HEK293T (cell line): ENCODE measurements around the gene RAB8B.

ENCODE experiments used
- BHLHE40 ChIP-seq: fragments of 450-650 bp; IDR thresholded peaks from 2 replicates; pipeline ENCODE4 v1.6.1; 2016; ENCODE audit warnings: mild to moderate bottlenecking, moderate library complexity, borderline replicate concordance
- ELF4 ChIP-seq: fragments of 450-650 bp; IDR thresholded peaks from 2 replicates; pipeline ENCODE4 v1.6.1; 2017; ENCODE audit warnings: antibody characterized with exemption
- FOXA1 ChIP-seq: fragments of 450-650 bp; IDR thresholded peaks from 2 replicates; pipeline ENCODE4 v1.6.1; 2016; ENCODE audit warnings: mild to moderate bottlenecking
- FOXK2 ChIP-seq: fragments of 450-650 bp; IDR thresholded peaks from 2 replicates; pipeline ENCODE4 v1.6.1; 2016; ENCODE audit warnings: mild to moderate bottlenecking
- HDGF ChIP-seq: fragments of 450-650 bp; IDR thresholded peaks from 2 replicates; pipeline ENCODE4 v1.6.1; 2017; ENCODE audit warnings: antibody characterized with exemption, borderline replicate concordance
- NFRKB ChIP-seq: fragments of 450-650 bp; IDR thresholded peaks from 2 replicates; pipeline ENCODE4 v1.6.1; 2016; ENCODE audit warnings: mild to moderate bottlenecking, moderate library complexity
- SP1 ChIP-seq: fragments of 450-650 bp; IDR thresholded peaks from 2 replicates; pipeline ENCODE4 v1.6.1; 2017
- SUZ12 ChIP-seq: fragments of 450-650 bp; IDR thresholded peaks from 2 replicates; pipeline ENCODE4 v1.6.1; 2016; ENCODE audit warnings: mild to moderate bottlenecking
- TF ChIP-seq, protein P1 (sequence below): fragments of 450-650 bp; IDR thresholded peaks from 2 replicates; pipeline ENCODE4 v1.6.1; 2016

DNA sequence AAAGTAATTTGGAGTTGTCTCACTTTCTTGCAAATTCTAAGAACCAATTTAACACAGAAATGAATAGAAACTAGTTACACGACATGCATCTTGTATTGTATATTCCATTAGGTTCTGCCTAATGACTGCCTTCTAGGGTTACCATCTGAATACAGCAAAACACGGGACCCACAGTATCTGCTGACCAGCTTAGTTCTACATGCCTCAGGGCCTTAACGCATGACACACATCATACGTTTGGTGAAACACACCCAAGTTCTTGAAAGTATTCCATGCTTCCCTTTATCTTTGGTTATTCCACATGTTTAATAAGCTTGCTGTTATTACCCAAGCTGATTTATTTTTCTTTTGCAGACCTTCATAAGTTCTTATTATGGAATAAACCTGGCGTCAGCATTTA lies 115.9 kb downstream of the RAB8B start:
- TF ChIP-seq FOXA1 (no peak), NFRKB (no peak), SUZ12 (no peak), SP1 (no peak), BHLHE40 (no peak), ELF4 (no peak), FOXK2 (no peak), HDGF (no peak)
- TF ChIP-seq, protein P1, sequence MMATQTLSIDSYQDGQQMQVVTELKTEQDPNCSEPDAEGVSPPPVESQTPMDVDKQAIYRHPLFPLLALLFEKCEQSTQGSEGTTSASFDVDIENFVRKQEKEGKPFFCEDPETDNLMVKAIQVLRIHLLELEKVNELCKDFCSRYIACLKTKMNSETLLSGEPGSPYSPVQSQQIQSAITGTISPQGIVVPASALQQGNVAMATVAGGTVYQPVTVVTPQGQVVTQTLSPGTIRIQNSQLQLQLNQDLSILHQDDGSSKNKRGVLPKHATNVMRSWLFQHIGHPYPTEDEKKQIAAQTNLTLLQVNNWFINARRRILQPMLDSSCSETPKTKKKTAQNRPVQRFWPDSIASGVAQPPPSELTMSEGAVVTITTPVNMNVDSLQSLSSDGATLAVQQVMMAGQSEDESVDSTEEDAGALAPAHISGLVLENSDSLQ, result no peak
